ENCODE data around the gene THBS2. TPM values are rescaled to one million over a fixed set of nuclear protein-coding genes. Genes with fewer than 3 reads are reported as not detected.

Gene THBS2
- total and polyA plus RNA-seq, 2 of the 4 experiments (the other 2 are of a cell fraction) = 97.3 to 113 TPM

DNA sequence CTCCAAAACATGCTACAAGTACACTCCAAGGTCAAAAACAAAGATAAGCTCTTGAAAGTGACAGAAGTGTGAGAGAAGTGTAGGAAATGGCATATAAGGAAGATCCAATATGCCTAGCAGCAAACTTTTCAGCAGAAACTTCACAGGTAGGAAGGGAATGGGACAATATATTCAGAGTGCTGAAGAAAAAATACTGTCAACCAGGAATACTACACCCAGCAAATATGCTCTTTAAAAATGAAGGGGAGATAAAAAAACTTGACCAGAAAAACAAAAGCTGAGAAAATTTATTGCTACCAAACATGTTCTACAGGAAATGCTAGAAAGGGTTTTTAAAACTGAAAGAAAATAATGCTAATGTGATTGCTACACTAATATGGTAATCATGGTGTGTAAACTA is 46.2 kb downstream of the THBS2 start:
- no peak overlapping the region for H3K18ac ChIP-seq (ENCODE audit: low read depth, low read length)
- no peak overlapping the region for H3K4me3 ChIP-seq (ENCODE audit: insufficient read depth, low read depth, low read length)
- H3K4me1 ChIP-seq (ENCODE audit: control insufficient read depth, insufficient read depth, low read length) = peaks cover 7% of the 10 kb centered on the region; the same call in 1 of the 2 replicates
- peaks cover 8% of the 10 kb centered on the region for H3K9me3 ChIP-seq (ENCODE audit: control insufficient read depth, insufficient read depth, low read length)
- in situ Hi-C loops (cut with MboI; ENCODE audit: low sequenced_read_pairs) = no loop called here
- H3K23ac ChIP-seq (ENCODE audit: low read depth, low read length) = no peak overlapping the region
- H3K27ac ChIP-seq (ENCODE audit: insufficient read depth, low read length) = no peak overlapping the region
- H4K8ac ChIP-seq (ENCODE audit: low read depth in 2 of 2, low read length in 2 of 2) = no peak overlapping the region
- H2BK15ac ChIP-seq (ENCODE audit: low read depth, low read length) = no peak overlapping the region
- H3K56ac ChIP-seq (ENCODE audit: extremely low read depth, insufficient read depth, low read length) = no peak overlapping the region
- ChIA-PET CTCF (no interaction called here), POLR2A (ENCODE audit: unreplicated experiment) (no interaction called here)
- no peak overlapping the region for H3K4me2 ChIP-seq (ENCODE audit: low read depth, low read length)
- H3K79me1 ChIP-seq (ENCODE audit: low read depth in 1 of 2, low read length in 2 of 2) = no peaks in the 10 kb centered on the region
- BruUV-seq (replicated peaks) = no TSS peak
- no peak for TF ChIP-seq SMC3 (IDR thresholded peaks at IDR 0.05; ENCODE audit: low read depth, low read length)
- no peak for TF ChIP-seq MAZ (IDR thresholded peaks at IDR 0.05; ENCODE audit: borderline replicate concordance, low read depth, low read length)
- TF ChIP-seq CEBPB (IDR thresholded peaks at IDR 0.05; ENCODE audit: low read depth, low read length) = no peak
- TF ChIP-seq, protein P1, sequence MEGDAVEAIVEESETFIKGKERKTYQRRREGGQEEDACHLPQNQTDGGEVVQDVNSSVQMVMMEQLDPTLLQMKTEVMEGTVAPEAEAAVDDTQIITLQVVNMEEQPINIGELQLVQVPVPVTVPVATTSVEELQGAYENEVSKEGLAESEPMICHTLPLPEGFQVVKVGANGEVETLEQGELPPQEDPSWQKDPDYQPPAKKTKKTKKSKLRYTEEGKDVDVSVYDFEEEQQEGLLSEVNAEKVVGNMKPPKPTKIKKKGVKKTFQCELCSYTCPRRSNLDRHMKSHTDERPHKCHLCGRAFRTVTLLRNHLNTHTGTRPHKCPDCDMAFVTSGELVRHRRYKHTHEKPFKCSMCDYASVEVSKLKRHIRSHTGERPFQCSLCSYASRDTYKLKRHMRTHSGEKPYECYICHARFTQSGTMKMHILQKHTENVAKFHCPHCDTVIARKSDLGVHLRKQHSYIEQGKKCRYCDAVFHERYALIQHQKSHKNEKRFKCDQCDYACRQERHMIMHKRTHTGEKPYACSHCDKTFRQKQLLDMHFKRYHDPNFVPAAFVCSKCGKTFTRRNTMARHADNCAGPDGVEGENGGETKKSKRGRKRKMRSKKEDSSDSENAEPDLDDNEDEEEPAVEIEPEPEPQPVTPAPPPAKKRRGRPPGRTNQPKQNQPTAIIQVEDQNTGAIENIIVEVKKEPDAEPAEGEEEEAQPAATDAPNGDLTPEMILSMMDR (conservative IDR thresholded peaks at IDR 0.05; ENCODE audit: low read depth, low read length) = no peak
- TF ChIP-seq MAFK (IDR thresholded peaks at IDR 0.05; ENCODE audit: low read depth, low read length) = no peak
- no peak for TF ChIP-seq RAD21 (IDR thresholded peaks at IDR 0.05; ENCODE audit: low read length)
- TF ChIP-seq BHLHE40 (IDR thresholded peaks at IDR 0.05; ENCODE audit: low read depth, low read length) = no peak
- TF ChIP-seq RFX5 (IDR thresholded peaks at IDR 0.05; ENCODE audit: low read depth, low read length) = no peak
- TF ChIP-seq CHD1 (IDR thresholded peaks at IDR 0.05; ENCODE audit: low read depth, low read length) = no peak
- no peak for TF ChIP-seq NFE2L2 (IDR thresholded peaks at IDR 0.05; ENCODE audit: low read depth, low read length)
- no peak for TF ChIP-seq RCOR1 (IDR thresholded peaks at IDR 0.05; ENCODE audit: insufficient replicate concordance, low read length)
- no peak for TF ChIP-seq POLR2A (IDR thresholded peaks at IDR 0.05; ENCODE audit: low read depth, low read length)
- TF ChIP-seq, protein P2, sequence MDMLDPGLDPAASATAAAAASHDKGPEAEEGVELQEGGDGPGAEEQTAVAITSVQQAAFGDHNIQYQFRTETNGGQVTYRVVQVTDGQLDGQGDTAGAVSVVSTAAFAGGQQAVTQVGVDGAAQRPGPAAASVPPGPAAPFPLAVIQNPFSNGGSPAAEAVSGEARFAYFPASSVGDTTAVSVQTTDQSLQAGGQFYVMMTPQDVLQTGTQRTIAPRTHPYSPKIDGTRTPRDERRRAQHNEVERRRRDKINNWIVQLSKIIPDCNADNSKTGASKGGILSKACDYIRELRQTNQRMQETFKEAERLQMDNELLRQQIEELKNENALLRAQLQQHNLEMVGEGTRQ (IDR thresholded peaks at IDR 0.05; ENCODE audit: low read depth, low read length) = no peak
- TF ChIP-seq, protein P3, sequence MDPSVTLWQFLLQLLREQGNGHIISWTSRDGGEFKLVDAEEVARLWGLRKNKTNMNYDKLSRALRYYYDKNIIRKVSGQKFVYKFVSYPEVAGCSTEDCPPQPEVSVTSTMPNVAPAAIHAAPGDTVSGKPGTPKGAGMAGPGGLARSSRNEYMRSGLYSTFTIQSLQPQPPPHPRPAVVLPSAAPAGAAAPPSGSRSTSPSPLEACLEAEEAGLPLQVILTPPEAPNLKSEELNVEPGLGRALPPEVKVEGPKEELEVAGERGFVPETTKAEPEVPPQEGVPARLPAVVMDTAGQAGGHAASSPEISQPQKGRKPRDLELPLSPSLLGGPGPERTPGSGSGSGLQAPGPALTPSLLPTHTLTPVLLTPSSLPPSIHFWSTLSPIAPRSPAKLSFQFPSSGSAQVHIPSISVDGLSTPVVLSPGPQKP (IDR thresholded peaks at IDR 0.05; ENCODE audit: borderline replicate concordance, low read depth, low read length) = no peak
- TF ChIP-seq FOS (IDR thresholded peaks at IDR 0.05; ENCODE audit: low read depth, low read length) = no peak
- no peak for TF ChIP-seq MXI1 (IDR thresholded peaks at IDR 0.05; ENCODE audit: borderline replicate concordance, low read depth, low read length)
- no peak overlapping the region for H2AK5ac ChIP-seq (ENCODE audit: low read depth, low read length)
- H2AFZ ChIP-seq (replicated peaks; ENCODE audit: low read length, poor library complexity) = no peak overlapping the region
- no peak overlapping the region for H2BK20ac ChIP-seq (ENCODE audit: low read depth, low read length)
- intact Hi-C loops (cut with micrococcal nuclease) = no loop called here
- H2AK9ac ChIP-seq (replicated peaks; ENCODE audit: low read depth, low read length, poor library complexity) = no peak overlapping the region
- no peaks in the 10 kb centered on the region for H4K20me1 ChIP-seq (ENCODE audit: insufficient read depth, low read length)
- no peak for ATAC-seq (ENCODE audit: low read depth)
- no peak overlapping the region for H4K5ac ChIP-seq (ENCODE audit: low read depth, low read length)
- H3K27me3 ChIP-seq (ENCODE audit: control insufficient read depth, insufficient read depth, low read length) = no peaks in the 10 kb centered on the region
- no peak overlapping the region for H2BK5ac ChIP-seq (ENCODE audit: low read depth, low read length, poor library complexity, severe bottlenecking)
- no peak overlapping the region for H3K4ac ChIP-seq (ENCODE audit: low read depth, low read length)
- H4K91ac ChIP-seq (ENCODE audit: insufficient read depth, low read depth, low read length) = no peak overlapping the region
- H3K14ac ChIP-seq (replicated peaks; ENCODE audit: low read depth, low read length) = no peak overlapping the region
- dilution Hi-C loops (cut with HindIII; ENCODE audit: low sequenced_read_pairs, unreplicated experiment) = no loop called here
- H3K9ac ChIP-seq (ENCODE audit: low read depth, low read length) = no peak overlapping the region
- no peak for DNase-seq
- no peaks in the 10 kb centered on the region for H3K36me3 ChIP-seq (ENCODE audit: control insufficient read depth, insufficient read depth, low read length)
- H2BK120ac ChIP-seq (ENCODE audit: low read depth, low read length) = no peak overlapping the region
- H3K9me1 ChIP-seq (ENCODE audit: insufficient read depth, low read length) = no peaks in the 10 kb centered on the region
